NT2/D1 (cell line): ENCODE data around the gene BTG2.

Experiments
- DNase-seq: peaks from one replicate; pipeline ENCODE4 v3.0.0-alpha.2; 2011; ENCODE audit warnings: low read depth, low spot score
- H3K27me3 ChIP-seq: 2 replicates; pipeline ENCODE4 v1.6.0; 2011; ENCODE audit warnings: mild to moderate bottlenecking; ENCODE audit not compliant: insufficient read length, insufficient read depth
- H3K36me3 ChIP-seq: 2 replicates; pipeline ENCODE4 v1.6.1; 2011; ENCODE audit warnings: mild to moderate bottlenecking, low read length, mixed read lengths; ENCODE audit not compliant: insufficient read depth, insufficient read length
- H3K4me1 ChIP-seq: 2 replicates; pipeline ENCODE4 v1.5.1; 2011; ENCODE audit not compliant: insufficient read depth, insufficient read length
- H3K4me3 ChIP-seq: 2 replicates; pipeline ENCODE4 v1.5.1; 2011; ENCODE audit warnings: low read depth; ENCODE audit not compliant: insufficient read length
- H3K9ac ChIP-seq: 2 replicates; pipeline ENCODE4 v1.6.0; 2011; ENCODE audit warnings: low read depth; ENCODE audit not compliant: insufficient read length
- H3K9me3 ChIP-seq: 2 replicates; pipeline ENCODE4 v1.5.1; 2011; ENCODE audit warnings: mild to moderate bottlenecking, low read length; ENCODE audit not compliant: insufficient read depth
- SUZ12 ChIP-seq: IDR thresholded peaks from 2 replicates; pipeline ENCODE4 v1.6.1; 2011; ENCODE audit not compliant: insufficient read length, insufficient read depth; ENCODE audit errors: extremely low read depth
- YY1 ChIP-seq: IDR thresholded peaks from 2 replicates; pipeline ENCODE4 v1.6.1; 2011; ENCODE audit not compliant: insufficient read length, insufficient read depth
- ZNF274 ChIP-seq: IDR thresholded peaks from 2 replicates; pipeline ENCODE4 v1.6.1; 2011; ENCODE audit warnings: mild to moderate bottlenecking, low read depth, low read length

BTG2 gene

GRCh38 chr1:203359010-203359571 is 53.8 kb downstream of the BTG2 start:
- H3K4me1 ChIP-seq: peaks cover 11% of the 10 kb centered on the region
- TF ChIP-seq SUZ12 (no peak), ZNF274 (no peak), YY1 (no peak)
- peaks cover 12% of the 10 kb centered on the region; the same call in 1 of the 2 replicates for H3K9me3 ChIP-seq
- H3K4me3 ChIP-seq: no peak overlapping the region
- no peaks in the 10 kb centered on the region for H3K36me3 ChIP-seq
- peaks cover 2% of the 10 kb centered on the region for H3K27me3 ChIP-seq
- no peak for DNase-seq
- no peak overlapping the region for H3K9ac ChIP-seq
